T-helper 17 cell (primary cell): ENCODE results near the gene UBL4A. TPM values are rescaled to one million over a fixed set of nuclear protein-coding genes. Genes with fewer than 3 reads are reported as not detected.
"Not testable (repeated sequence)": the region's sequence is repeated elsewhere in the genome, so short reads cannot be mapped to it uniquely, and the experiment has no call there.

Experiments
- ATAC-seq: fragments of 150-1000 bp; cut with Tn5 transposase; 2 replicates; pipeline ENCODE4 v1.10.0; 2021; ENCODE audit warnings: mild to moderate bottlenecking, moderate library complexity
- DNase-seq, 3 donors: peaks; one replicate each; pipeline versions ENCODE4 v3.0.0 to v3.0.0-alpha.2; 2020 to 2021
- H3K9me3 ChIP-seq: one replicate; pipeline ENCODE4 v1.7.0; 2013; ENCODE audit warnings: low read length, mild to moderate bottlenecking; ENCODE audit not compliant: control insufficient read depth, poor library complexity, severe bottlenecking
- H3K27ac Mint-ChIP-seq: one replicate; pipeline ENCODE4 v1.8.0; 2022; ENCODE audit warnings: mild to moderate bottlenecking, moderate library complexity, mixed read lengths
- H3K27me3 Mint-ChIP-seq: one replicate; pipeline ENCODE4 v1.8.0; 2022; ENCODE audit warnings: mixed read lengths
- H3K36me3 Mint-ChIP-seq: one replicate; pipeline ENCODE4 v1.8.0; 2022; ENCODE audit warnings: low read depth, mixed read lengths
- H3K4me1 Mint-ChIP-seq: one replicate; pipeline ENCODE4 v1.8.0; 2022; ENCODE audit warnings: mild to moderate bottlenecking, mixed read lengths
- H3K4me3 Mint-ChIP-seq: one replicate; pipeline ENCODE4 v1.8.0; 2022; ENCODE audit warnings: mild to moderate bottlenecking, moderate library complexity, mixed read lengths
- total RNA-seq, 4 donors: library from RNA in 2 of 4; stranded (reverse) in 2 of 4; gene quantifications; one replicate each; pipeline ENCODE4 v1.2.3 and lab custom pipeline; 2022 to 2026

UBL4A gene
- total RNA-seq, 2 donors from 2014 or later: 15.2 to 30.6 TPM

DNA sequence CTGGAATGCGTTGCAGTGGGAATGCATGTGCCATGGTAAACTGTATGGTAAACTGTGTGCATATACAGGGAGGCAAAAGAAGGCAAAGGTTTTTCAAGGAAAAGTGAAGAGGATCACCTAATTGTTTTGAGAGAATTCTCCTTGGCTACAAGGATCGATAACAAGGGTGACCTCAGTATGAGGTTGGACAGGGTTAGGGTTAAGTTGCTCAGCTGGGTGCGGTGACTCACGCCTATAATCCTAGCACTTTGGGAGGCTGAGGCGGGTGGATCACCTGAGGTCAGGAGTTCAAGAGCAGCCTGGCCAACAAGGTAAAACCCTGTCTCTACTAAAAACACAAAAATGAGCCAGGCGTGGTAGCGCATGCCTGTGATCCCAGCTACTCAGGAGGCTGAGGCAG lies 15.0 kb upstream of the UBL4A start:
- DNase-seq, ATAC-seq, H3K9me3 ChIP-seq, H3K4me1 Mint-ChIP-seq, H3K27me3 Mint-ChIP-seq, H3K27ac Mint-ChIP-seq, H3K36me3 Mint-ChIP-seq, H3K4me3 Mint-ChIP-seq: not testable (repeated sequence)

GRCh38 chrX:154496591-154497137 lies 10.2 kb upstream of the UBL4A start:
- H3K9me3 ChIP-seq, H3K27ac Mint-ChIP-seq, H3K36me3 Mint-ChIP-seq, H3K4me3 Mint-ChIP-seq, ATAC-seq, DNase-seq, H3K4me1 Mint-ChIP-seq, H3K27me3 Mint-ChIP-seq: not testable (repeated sequence)

- Mint-ChIP-seq H3K36me3 (no peaks in the 10 kb centered on the region), H3K4me3 (no peak overlapping the region), H3K4me1 (no peaks in the 10 kb centered on the region), H3K27me3 (no peaks in the 10 kb centered on the region), H3K27ac (no peak overlapping the region)
- ATAC-seq (no peak), DNase-seq (no peak)
- no peaks in the 10 kb centered on the region for H3K9me3 ChIP-seq
Observed at GRCh38 chrX:154495472-154495922, 9.1 kb upstream of the UBL4A start.

DNA sequence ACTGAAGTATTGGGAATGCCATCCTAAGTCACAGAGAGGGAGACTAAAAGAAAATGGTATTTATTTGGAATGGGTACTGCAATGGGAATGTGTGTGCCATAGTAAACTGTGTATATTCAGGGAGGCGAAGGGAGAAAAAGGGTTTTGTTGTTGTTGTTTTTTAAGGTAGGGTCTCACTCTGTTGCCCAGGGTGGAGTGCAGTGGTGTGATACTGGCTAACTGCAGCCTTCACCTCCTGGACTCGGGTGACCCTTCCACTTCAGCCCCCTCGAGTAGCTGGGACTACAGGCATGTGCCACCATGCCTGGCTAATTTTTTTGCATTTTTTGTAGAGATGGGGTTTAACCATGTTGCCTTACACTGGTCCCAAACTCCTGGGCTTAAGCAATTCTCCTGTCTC lies 8.3 kb upstream of the UBL4A start:
- DNase-seq (no peak), ATAC-seq (no peak)
- Mint-ChIP-seq H3K27ac (no peak overlapping the region), H3K4me3 (no peak overlapping the region), H3K36me3 (no peaks in the 10 kb centered on the region), H3K27me3 (no peaks in the 10 kb centered on the region), H3K4me1 (peaks cover 1% of the 10 kb centered on the region)
- no peaks in the 10 kb centered on the region for H3K9me3 ChIP-seq

GRCh38 chrX:154490414-154491083 lies 4.1 kb upstream of the UBL4A start, which contains the start of gene SLC10A3:
SLC10A3 (minus strand) TSS chrX:154490629; CDS start chrX:154488940, 1,689 bp downstream.
- H3K9me3 ChIP-seq: no peaks in the 10 kb centered on the region
- Mint-ChIP-seq H3K4me3 (peak within 1 kb of the TSS; percentile 92), H3K27ac (peak within 1 kb of the TSS; percentile 89), H3K27me3 (no peaks in the 10 kb centered on the region), H3K36me3 (peaks cover 2% of the 10 kb centered on the region), H3K4me1 (peaks cover 13% of the 10 kb centered on the region)
- DNase-seq (peak; percentile 68 to 86 (median 82)), ATAC-seq (peak; percentile 88)

DNA sequence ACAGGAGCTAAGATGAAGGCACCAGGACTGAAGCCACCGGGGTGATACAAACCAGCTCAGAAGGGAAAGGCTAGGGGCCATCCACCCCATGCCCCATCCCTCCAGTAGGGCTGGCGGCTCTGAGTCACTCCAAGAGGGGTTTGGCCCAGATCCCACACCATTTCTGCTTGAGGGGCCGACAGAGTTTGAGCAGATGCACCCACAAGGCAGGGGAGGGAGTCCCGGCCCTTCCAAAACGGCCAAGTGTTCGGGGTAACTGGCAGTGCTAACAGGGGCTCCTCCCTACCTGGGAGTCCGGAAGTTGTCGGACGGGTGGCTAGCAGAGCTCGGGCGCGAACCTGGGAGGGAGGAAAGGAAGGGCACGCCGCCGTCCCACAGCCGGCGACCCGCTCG lies 3.6 kb upstream of the UBL4A start:
- H3K27me3 Mint-ChIP-seq: no peaks in the 10 kb centered on the region
- no peak for DNase-seq
- peaks cover 15% of the 10 kb centered on the region for H3K4me1 Mint-ChIP-seq
- H3K4me3 Mint-ChIP-seq: peak overlapping the region; percentile 92
- H3K27ac Mint-ChIP-seq: peak overlapping the region; percentile 89
- H3K9me3 ChIP-seq: no peaks in the 10 kb centered on the region
- H3K36me3 Mint-ChIP-seq: peaks cover 2% of the 10 kb centered on the region
- peak; percentile 12 for ATAC-seq

DNA sequence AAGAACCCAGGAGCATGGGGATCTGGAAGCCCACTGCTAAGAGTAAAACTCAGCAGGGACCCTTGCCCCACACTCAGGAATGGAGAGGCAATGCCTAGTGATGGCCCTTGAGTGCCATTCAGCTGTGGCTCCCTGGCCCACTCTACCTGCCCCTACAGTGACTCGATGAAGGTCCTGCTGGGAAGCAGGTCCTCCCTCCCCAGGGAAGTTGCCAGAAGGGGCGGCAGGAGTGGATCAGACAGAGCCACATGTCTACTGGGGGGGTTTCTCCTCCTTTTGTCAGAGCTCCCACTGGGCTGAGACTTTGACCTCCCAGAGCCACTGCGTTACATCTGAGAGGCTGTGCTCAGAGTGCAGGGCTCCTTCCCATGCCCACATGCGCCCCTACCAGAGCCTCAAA lies 2.8 kb upstream of the UBL4A start:
- no peaks in the 10 kb centered on the region for H3K9me3 ChIP-seq
- H3K27ac Mint-ChIP-seq: peak overlapping the region; percentile 89
- peaks cover 2% of the 10 kb centered on the region for H3K36me3 Mint-ChIP-seq
- peak overlapping the region; percentile 92 for H3K4me3 Mint-ChIP-seq
- ATAC-seq: no peak
- no peaks in the 10 kb centered on the region for H3K27me3 Mint-ChIP-seq
- peaks cover 15% of the 10 kb centered on the region for H3K4me1 Mint-ChIP-seq
- DNase-seq: no peak

GRCh38 chrX:154488336-154489075 lies 2.1 kb upstream of the UBL4A start:
- no peak for DNase-seq
- Mint-ChIP-seq H3K36me3 (peaks cover 2% of the 10 kb centered on the region), H3K27me3 (no peaks in the 10 kb centered on the region), H3K4me3 (peak overlapping the region; percentile 56), H3K4me1 (peaks cover 16% of the 10 kb centered on the region), H3K27ac (peak overlapping the region; percentile 89)
- ATAC-seq: no peak
- no peaks in the 10 kb centered on the region for H3K9me3 ChIP-seq

- H3K36me3 Mint-ChIP-seq: peaks cover 2% of the 10 kb centered on the region
- DNase-seq (no peak), ATAC-seq (no peak)
- peaks cover 17% of the 10 kb centered on the region for H3K4me1 Mint-ChIP-seq
- H3K9me3 ChIP-seq: no peaks in the 10 kb centered on the region
- peak overlapping the region; percentile 56 for H3K4me3 Mint-ChIP-seq
- H3K27ac Mint-ChIP-seq: peak overlapping the region; percentile 76
- H3K27me3 Mint-ChIP-seq: no peaks in the 10 kb centered on the region
Observed at GRCh38 chrX:154487518-154488290, 1.3 kb upstream of the UBL4A start.

DNA sequence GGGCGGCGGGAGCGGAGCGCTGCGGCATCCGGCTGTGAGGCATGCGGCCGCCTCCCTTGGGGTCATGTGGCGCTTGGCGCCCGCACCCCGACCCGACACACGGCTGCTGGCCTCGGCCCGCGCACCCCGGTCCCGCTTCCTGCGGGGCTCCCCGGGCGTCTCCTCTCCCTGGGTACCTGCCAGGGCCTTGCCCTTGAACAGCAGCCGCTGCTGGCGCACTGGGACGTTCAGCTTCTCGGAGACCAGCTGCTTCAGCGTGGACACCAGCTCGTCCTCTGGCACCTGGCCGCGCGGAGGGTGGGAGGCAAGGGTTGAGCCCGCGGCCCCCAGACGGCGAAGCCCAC lies 391 bp downstream of the UBL4A start:
- no peak overlapping the region for H3K27ac Mint-ChIP-seq
- H3K36me3 Mint-ChIP-seq: peaks cover 2% of the 10 kb centered on the region
- no peaks in the 10 kb centered on the region for H3K27me3 Mint-ChIP-seq
- peak overlapping the region; percentile 65 for H3K4me3 Mint-ChIP-seq
- no peaks in the 10 kb centered on the region for H3K9me3 ChIP-seq
- peak in 2 of 3 donors; percentile 20 to 21 for DNase-seq
- ATAC-seq: peak; percentile 7
- H3K4me1 Mint-ChIP-seq: peaks cover 17% of the 10 kb centered on the region

DNA sequence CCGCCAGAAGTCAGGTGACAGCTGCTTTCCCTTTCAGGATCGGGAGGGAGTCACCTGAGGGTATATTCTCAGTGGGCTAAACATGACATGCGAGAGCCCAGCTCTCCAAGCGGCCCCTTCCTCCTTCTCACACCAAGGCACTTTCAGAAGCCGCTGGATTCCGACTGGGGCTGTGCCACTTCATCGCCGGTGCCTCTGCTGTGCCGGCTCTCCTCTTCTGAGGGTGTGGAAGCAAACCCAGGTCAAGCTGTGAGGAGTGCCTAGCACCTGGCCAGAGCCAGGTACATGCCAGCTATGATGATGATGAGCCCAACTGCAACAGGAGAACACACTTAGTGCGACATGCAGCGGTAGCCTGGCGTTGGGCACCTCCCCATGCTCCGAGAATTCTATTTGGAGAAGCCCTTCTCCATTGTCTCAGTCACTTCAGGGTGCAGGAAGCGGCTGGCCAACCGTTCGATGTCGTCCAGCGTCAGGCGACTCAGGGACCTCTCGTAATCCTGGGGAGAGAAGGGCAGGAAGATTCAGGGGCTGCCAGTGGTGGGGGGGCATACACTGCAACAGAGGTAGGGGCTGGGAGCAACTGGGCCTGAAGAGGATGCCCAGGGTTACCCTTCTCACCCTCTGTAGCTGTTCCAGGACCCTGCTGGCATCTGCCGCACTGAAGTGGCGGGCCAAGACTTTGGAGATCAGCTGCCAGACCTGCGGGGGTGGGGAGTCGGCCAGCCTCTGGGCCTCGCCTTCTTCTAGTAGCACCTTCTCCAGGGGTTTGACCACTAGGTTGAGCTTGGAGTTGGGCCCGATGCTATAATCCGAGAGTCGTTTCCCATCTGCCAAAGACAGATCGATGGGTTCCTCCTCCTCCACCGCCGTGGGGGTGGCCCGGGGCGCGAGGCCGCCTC lies 1.0 kb downstream of the UBL4A start:
- Mint-ChIP-seq H3K27ac (no peak overlapping the region), H3K27me3 (no peaks in the 10 kb centered on the region), H3K36me3 (peaks cover 2% of the 10 kb centered on the region), H3K4me3 (peak overlapping the region; percentile 65), H3K4me1 (peaks cover 17% of the 10 kb centered on the region)
- ATAC-seq (no peak), DNase-seq (no peak)
- H3K9me3 ChIP-seq: no peaks in the 10 kb centered on the region
